ENCODE data around the gene GJA1.

Gene GJA1

GRCh38 chr6:121498481-121499276 is 63.2 kb downstream of the GJA1 start:
- ATAC-seq (no peak), DNase-seq (no peak)
- H3K4me3 Mint-ChIP-seq, result no peak overlapping the region
- H3K4me1 Mint-ChIP-seq, result peaks cover 5% of the 10 kb centered on the region
- no peaks in the 10 kb centered on the region for H3K9me3 Mint-ChIP-seq
- H3K27ac Mint-ChIP-seq, result no peak overlapping the region
- no peaks in the 10 kb centered on the region for H3K27me3 Mint-ChIP-seq

Measured in stimulated activated naive CD8-positive, alpha-beta T cell treated with anti-CD3 and anti-CD28 coated beads, Interleukin-15, amount 100 ng/mL, for 72 hours (primary cell).